Measurements from ENCODE around the gene UCN2. TPM values are rescaled to one million over a fixed set of nuclear protein-coding genes. Genes with fewer than 3 reads are reported as not detected.

Gene UCN2
- total RNA-seq, 1 experiment from 2014 or later: 0.68 TPM

- no peak overlapping the region for H3K4me2 ChIP-seq (ENCODE audit: insufficient read depth, insufficient read length, low read length)
- H3K56ac ChIP-seq (ENCODE audit: insufficient read length, low read depth, low read length): no peak overlapping the region
- H3K9me3 Mint-ChIP-seq: no peaks in the 10 kb centered on the region; a peak in 1 of 5 replicates
- H3K79me2 ChIP-seq (ENCODE audit: insufficient read depth, low read length): no peaks in the 10 kb centered on the region
- no peak overlapping the region for H4K91ac ChIP-seq (ENCODE audit: insufficient read length, low read depth, low read length)
- WGBS (ENCODE audit: extremely low coverage, insufficient read length, low lambda C conversion rate): no CpG with 5 or more reads among the region's 11 CpGs
- H2AK5ac ChIP-seq (ENCODE audit: insufficient read length, low read length): no peak overlapping the region
- H3K27me3 Mint-ChIP-seq (ENCODE audit: low read depth): peaks cover 2% of the 10 kb centered on the region; the same call in 1 of the 2 replicates
- H3K27me3 ChIP-seq (ENCODE audit: insufficient read depth, low read length): no peaks in the 10 kb centered on the region
- H3K79me1 ChIP-seq (ENCODE audit: insufficient read depth, low read depth, low read length, poor library complexity, severe bottlenecking): no peaks in the 10 kb centered on the region
- no peak overlapping the region for H2BK5ac ChIP-seq (ENCODE audit: insufficient read length, low read length)
- no peak overlapping the region for H4K8ac ChIP-seq (replicated peaks; ENCODE audit: insufficient read length, low read depth, low read length)
- no peaks in the 10 kb centered on the region for H3K9me3 ChIP-seq (ENCODE audit: control insufficient read depth, low read depth, low read length)
- no peak overlapping the region; the same call in 1 of the 2 replicates for H3K14ac ChIP-seq (ENCODE audit: insufficient read depth, low read length)
- no peaks in the 10 kb centered on the region for H4K20me1 ChIP-seq (ENCODE audit: control insufficient read depth, insufficient read depth, insufficient read length)
- H3K4me1 Mint-ChIP-seq: peaks cover 28 to 30% of the 10 kb centered on the region in 2 experiments
- H3K27ac Mint-ChIP-seq: peak overlapping the region in 1 of 3 experiments; percentile 0; a peak in 1 of 7 replicates
- H2BK12ac ChIP-seq (ENCODE audit: insufficient read length, low read depth, low read length): no peak overlapping the region
- no peak overlapping the region for H3K27ac ChIP-seq (ENCODE audit: insufficient read length, low read depth, low read length)
- no peaks in the 10 kb centered on the region for H3K23me2 ChIP-seq (ENCODE audit: insufficient read length, low read depth, low read length, poor library complexity, severe bottlenecking)
- H3T11ph ChIP-seq (ENCODE audit: low read length): no peak overlapping the region
- TF ChIP-seq, protein P1, sequence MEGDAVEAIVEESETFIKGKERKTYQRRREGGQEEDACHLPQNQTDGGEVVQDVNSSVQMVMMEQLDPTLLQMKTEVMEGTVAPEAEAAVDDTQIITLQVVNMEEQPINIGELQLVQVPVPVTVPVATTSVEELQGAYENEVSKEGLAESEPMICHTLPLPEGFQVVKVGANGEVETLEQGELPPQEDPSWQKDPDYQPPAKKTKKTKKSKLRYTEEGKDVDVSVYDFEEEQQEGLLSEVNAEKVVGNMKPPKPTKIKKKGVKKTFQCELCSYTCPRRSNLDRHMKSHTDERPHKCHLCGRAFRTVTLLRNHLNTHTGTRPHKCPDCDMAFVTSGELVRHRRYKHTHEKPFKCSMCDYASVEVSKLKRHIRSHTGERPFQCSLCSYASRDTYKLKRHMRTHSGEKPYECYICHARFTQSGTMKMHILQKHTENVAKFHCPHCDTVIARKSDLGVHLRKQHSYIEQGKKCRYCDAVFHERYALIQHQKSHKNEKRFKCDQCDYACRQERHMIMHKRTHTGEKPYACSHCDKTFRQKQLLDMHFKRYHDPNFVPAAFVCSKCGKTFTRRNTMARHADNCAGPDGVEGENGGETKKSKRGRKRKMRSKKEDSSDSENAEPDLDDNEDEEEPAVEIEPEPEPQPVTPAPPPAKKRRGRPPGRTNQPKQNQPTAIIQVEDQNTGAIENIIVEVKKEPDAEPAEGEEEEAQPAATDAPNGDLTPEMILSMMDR (conservative IDR thresholded peaks at IDR 0.05): no peak
- no peak for DNase-seq
- H2BK15ac ChIP-seq (ENCODE audit: low read depth, low read length): no peak overlapping the region
- H3K18ac ChIP-seq (ENCODE audit: insufficient read length, low read depth, low read length): no peak overlapping the region
- H3K4ac ChIP-seq (ENCODE audit: low read depth, low read length): no peak overlapping the region
- no peak overlapping the region for H4K5ac ChIP-seq (ENCODE audit: insufficient read length, low read depth, low read length)
- H2BK20ac ChIP-seq (ENCODE audit: low read depth, low read length, poor library complexity, severe bottlenecking): no peak overlapping the region
- peaks cover 0 to 18% (median 0%) of the 10 kb centered on the region in 3 experiments; a peak in 3 of 7 replicates for H3K36me3 Mint-ChIP-seq (ENCODE audit: insufficient read depth in 1 of 3, low read depth in 3 of 3)
- no peak overlapping the region for H3K4me3 Mint-ChIP-seq
- no peak overlapping the region for H2AFZ ChIP-seq (ENCODE audit: low read length)
- H2BK120ac ChIP-seq (ENCODE audit: low read depth, low read length, poor library complexity, severe bottlenecking): no peak overlapping the region
- H3K23ac ChIP-seq (ENCODE audit: insufficient read length, low read depth, low read length): no peak overlapping the region
- no peak overlapping the region for H3K9ac ChIP-seq (ENCODE audit: extremely low read depth, insufficient read length, low read length)
- peaks cover 6% of the 10 kb centered on the region; the same call in 1 of the 2 replicates for H3K4me1 ChIP-seq (ENCODE audit: insufficient read depth, low read length)
These were observed 1.6 kb upstream of the UCN2 start for GRCh38 chr3:48565186-48565585.
